ENCODE data around the gene DEPDC1.

DEPDC1 gene

DNA sequence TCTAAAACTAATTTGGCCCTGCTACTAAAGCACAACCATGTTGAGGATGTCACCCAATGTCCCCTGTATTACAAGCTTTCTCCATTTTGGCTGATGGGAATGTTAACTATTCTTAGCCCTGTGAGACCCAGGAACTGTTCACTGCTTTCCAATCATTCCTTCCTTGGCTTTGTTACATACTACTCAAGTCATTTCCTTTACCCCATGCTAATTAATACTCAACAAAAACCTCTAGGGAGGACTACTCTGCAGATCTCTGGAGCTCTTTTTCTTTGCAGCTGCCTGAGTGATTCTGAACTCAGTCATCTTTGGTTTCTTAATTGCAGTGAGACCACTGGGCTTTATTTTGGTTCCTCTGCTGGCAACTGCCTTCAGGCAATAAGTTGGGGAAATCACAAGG, 23.8 kb downstream of the DEPDC1 start:
- DNase-seq (ENCODE audit: low read depth): no peak

DNA sequence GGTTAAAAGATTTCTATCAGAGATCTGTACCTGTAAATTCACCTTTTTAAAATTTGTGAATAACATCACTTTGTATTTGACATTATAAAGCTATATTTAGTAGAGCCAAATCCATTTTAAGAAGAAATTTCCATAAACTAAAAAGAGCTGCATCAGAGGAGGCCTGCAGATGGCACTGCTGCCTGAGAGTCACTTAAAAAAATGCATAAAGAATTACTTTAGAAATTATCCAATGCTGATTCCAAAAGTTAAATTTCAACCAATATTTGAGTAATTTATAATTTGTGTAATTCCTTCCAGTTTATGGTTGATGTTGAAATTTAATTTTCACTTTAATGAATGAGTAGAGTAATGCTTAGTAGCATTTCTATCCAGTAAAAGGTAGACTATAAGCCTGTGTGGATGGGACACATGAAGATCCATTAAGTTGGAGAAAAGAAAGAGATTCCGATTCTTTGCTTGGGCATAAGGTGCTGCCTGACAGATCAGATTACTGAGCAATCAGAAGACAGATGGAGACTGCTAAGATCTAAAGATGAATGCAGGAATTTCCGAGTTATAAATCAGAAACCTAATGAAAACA, 26.4 kb downstream of the DEPDC1 start:
- no peak for DNase-seq (ENCODE audit: low read depth)

DNA sequence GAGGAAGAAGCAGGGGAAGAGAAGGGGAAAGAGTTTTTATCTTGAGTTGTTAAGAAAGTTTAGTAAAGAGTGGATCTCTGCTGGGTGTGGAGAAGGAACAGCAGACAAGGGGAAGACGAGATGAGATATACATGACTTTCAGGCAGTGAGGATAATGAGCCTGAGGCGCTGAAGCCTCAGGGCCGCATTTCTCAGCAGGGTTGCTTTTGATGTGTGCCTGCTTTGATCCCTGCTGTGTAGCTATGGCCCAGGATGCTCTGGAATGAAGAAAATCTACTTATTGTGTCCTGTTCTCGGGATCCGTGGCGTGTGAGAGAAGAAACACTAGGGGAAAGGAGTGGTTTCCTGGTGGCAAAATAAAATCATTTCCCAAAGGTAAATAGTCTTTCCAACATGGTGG, 32.0 kb downstream of the DEPDC1 start:
- DNase-seq (ENCODE audit: low read depth): no peak

DNA sequence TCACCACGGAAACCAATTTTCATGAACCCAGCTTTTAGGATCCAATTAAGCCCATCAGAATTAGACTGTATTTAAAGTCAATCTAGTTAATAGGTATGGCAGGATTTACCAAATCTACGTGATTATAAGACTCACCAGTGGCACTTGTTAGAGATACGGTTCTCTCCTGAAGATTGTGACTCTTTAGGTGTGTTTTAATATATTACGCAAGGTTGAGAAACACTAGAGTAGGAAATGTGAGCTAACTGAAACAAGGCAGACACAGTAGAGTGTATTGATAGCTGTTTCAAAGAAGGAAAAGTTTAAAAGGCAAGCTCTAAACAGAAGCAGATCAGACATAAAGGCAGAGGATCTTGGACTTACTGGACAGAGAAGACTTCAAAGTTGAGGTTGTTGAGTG, 35.9 kb downstream of the DEPDC1 start:
- no peak for DNase-seq (ENCODE audit: low read depth)

DNA sequence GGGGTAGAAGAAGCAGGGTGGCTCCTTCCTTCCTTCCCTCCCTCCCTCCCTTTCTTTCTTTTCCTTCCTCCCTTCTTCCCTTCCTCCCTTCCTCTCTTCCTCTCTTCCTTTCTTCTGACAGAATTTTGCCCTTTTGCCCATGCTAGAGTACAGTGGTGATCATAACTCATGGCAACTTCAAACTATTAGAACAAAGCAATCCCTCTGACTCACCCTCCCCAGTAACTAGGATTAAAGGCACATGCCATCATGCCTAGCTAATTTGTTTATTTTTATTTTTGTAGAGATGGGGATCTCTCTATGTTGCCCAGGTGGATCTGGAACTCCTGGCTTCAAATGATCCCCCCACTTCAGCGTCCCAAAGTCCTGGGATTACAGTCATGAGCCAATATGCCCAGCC, 37.1 kb downstream of the DEPDC1 start:
- no peak for DNase-seq (ENCODE audit: low read depth)

DNA sequence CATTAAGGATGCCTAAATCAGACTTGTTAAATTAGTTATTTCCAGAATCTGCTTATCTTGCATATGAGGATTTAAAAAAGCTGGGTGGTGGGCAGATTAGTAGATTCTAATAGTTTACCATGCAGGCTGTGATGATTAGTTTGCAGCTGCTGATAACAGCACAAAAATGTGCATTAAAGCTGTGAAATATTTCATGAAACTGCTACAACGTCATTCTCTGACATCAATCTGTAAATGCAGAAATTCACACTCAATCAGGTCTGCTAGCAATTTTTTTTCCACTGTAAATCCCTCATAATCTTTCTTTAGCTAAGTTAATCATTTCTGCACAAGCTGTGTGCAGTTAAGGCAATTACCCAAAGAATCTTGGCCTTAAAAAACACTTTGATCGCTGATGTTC, 37.8 kb downstream of the DEPDC1 start:
- DNase-seq (ENCODE audit: low read depth): no peak

DNA sequence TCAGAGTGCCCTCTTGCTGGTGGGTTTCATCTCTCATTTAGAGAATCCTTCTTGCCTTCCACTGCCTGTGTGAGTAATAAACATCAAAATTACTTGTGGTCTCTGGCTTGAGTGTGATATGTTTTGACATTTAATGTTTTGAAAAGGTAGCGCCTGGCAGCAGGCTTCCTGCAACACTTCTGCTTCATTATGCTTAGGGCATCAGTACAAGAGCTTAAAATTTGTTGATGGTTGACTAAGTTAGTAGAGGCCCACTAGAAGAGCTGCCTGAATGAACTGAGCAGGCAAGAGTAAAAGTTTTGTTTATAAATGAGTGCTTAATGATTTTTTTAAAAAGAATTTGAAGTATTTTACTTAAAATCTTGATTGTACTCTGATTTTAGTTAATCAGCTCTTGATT, 40.7 kb downstream of the DEPDC1 start:
- DNase-seq (ENCODE audit: low read depth): no peak

DNA sequence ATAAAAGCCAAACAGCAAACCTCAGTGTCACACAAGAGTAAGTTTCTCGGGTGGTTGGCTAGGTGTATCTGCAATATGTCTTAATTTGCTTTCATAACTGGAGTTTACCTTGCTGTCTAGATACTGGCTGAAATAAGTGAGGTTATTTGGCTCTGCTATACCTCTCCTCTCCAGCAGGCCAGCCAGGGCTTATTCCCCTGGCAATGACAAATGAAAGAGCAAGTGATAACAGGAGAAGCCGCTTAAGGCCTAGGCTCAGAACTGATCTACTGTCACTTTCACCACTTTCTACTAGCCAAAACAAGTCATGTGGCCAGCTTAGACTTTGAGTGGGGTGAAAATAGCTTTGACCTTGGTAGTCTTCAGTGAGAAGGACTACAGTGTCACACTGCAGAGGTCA, 42.3 kb downstream of the DEPDC1 start:
- no peak for DNase-seq (ENCODE audit: low read depth)

DNA sequence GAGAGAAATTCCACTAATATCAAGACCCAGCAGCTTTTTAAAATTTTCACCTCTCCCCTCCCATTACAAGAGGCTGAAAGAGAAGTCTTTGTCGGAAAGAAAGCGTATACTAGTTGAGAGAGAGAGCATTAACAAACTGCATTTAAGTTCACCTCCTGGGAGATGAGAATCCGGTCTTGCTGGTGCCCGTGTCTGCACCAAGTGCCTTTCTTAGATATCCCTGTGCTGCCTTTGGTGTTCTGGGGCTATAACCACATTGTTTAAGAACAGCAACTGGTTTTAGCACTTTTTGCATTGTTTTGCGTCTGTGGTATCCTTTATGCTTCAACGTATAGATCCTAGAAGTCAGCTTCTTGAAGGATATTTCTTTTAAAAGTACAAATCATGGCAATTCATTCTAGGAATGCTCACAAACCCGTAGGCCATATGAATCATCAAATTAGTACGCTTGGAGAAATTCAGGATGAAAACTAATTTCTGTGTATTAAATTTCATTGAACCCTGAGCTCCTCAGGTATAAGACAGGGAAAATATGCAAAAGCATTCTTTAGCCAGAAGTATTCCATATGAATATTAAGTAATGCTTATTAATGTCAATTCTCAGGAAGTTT, 43.7 kb downstream of the DEPDC1 start:
- DNase-seq (ENCODE audit: low read depth): no peak

DNA sequence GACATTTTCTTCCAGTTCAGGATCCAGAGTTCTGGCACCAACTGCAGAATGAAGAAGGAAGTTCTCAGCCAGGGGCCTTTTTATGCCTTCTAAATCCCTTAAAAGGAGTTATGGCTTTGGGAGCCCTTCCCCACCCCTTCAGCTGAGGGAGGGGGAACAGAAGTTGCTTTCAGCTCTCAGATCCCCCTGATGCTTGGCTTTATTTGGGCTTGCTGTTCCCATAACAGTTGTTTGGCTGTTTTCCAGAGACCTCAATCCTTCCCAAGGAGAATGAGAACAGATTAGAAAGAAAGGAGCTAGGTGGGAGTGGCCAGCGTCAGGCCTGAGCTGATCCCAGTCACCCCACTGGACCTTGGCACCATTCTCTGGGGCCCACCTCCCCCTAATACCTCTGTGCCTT, 47.0 kb downstream of the DEPDC1 start, which contains the start of gene RPE65:
TSS of gene RPE65 (minus strand) at position 54 of the 400 bp plus-strand sequence. CDS start at position 5, 49 bp downstream.
- no peak for DNase-seq (ENCODE audit: low read depth)

DNA sequence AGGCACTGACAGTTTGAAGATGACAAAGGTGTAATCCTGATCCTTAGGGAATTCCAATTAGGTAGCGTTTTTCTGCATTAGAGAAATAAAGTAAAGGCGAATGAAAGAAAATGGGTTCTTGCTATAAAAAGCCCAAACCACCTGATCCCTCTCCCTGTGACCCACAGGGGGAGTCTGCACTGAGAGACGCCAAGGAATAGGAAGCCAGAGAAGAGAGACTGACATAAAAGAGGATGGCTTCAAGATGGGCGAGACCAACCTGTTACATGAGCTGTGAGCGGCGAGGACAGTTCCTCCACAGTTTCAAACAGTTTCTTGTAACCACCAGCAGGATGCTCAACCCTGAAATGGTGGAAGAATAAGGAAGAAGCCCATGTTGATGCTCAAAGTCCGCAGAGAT, 48.5 kb downstream of the DEPDC1 start:
- DNase-seq (ENCODE audit: low read depth): no peak

DNA sequence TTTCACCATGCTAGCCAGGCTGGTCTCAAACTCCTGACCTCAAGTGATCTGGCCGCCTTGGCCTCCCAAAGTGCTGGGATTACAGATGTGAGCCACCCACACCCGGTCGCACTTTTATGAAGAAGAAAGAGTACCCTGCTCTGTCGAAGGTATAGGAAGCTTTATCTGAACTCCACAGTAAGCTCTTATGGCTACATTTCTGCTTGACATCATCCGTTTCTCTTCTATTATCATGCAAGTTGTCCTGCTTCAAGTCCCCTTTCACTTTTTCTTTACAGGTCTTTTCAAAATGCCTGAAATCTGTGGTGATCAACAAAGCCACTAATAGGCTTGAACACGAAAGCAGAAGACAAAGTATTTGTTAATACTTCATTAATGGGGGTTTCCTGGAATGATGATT, 51.2 kb downstream of the DEPDC1 start:
- no peak for DNase-seq (ENCODE audit: low read depth)

DNA sequence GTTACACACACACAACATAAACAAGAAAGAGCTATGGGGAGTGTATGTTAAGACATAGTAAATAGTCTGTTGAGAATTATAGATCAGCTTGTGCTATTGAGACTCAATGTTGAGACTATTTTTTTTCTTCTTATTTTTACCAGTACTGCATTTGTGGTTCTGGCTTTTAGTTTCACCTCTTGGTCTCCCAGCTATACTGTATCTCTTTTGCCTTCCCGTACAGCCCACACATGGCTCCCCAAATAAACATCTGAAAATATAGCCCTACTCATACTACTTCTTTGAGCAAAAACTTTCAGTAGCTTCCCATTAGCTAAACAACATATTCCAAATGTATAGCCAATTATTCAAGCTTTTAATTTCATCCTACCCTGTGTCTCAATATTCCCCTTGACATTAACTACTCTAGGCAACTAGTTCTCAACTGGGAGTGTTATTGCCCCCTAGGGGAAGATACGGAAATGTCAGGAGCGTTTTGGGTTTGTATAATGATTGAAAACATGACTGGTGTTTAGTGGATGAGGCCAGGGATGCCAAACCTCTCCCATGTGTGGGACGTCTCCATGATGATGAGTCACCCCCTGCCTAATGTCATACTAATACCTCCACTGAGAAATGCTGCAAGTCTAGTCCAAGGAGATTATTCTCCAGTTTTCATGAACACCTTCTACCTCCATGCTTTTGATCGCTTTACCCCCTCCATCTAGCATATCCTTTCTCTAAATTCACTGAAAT, 53.9 kb downstream of the DEPDC1 start:
- DNase-seq (ENCODE audit: low read depth): no peak

DNA sequence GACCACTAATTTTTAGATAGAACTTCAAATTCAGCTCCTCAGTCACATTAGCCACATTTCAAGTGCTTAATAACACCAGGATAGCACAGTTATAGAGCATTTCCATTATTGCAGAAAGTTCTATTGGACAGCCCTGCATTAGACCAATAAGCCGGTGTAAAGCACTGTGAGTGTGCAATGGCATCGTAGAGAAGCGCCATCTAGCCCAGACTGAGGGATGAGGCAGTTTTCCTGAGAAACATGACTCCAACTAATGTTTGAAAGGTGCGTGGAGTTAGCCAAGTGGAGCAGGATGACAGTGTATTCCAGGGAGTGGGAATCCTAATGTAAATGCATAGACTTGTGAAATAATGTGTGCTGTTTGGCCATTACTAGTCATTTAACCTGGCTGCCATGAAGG, 54.9 kb downstream of the DEPDC1 start:
- no peak for DNase-seq (ENCODE audit: low read depth)

DNA sequence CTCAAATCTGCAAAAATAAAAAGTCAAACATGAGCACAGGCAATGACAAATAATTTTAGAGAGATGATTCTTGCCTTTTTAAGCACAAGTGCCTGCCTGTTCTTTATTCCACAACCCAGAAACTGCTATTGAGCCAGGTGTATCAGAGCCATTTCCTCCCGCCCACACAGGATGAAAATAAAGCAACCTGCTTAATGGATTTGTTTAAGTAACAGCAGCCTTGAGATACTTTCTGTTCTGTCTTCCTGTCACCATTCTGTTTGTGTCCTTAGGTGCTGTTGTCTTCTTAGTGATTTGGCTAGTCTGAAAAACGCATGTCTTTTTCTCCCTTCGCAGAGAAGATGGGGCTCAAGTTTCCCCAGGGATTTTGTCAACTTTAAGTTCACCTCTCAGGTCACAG, 58.6 kb downstream of the DEPDC1 start:
- DNase-seq (ENCODE audit: low read depth): no peak

DNA sequence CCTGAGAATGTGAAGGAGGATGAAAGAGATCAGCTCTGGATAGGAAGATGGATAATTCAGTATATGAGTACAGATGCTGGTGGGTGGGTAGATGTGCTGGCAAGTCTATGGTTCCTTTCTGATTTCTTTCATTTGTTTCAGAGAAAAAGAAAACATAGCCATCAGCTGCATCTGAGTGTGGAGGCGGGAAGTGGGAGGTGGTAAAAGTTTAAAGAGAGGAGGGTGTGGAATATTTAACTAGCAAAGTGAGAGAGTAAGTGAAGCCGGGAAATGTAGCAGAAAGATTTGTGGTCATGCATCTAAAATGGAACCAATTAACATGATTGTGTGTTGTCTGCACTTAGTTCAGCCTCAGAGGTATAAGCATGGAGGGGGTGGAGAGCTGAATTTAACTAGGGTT, 63.5 kb downstream of the DEPDC1 start:
- no peak for DNase-seq (ENCODE audit: low read depth)

DNA sequence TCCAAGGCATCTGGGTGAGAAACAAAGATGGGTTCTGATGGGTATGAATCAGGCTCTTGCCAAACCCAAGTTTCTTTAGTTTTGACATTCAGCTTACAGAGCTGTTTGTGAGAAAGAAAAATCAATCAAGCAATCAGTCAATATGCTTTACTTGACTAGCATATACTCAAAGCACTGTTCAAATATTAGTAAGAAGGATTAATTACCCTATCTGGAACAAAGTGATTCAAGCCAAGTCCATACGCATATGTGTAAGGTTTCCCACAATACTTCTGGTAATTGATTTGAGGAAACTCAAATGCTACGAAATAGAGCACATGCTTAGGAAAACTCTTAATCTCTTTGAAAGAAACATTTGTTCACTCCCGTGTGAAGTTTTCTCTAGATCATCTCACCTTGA, 65.8 kb downstream of the DEPDC1 start:
- DNase-seq (ENCODE audit: low read depth): no peak

DNA sequence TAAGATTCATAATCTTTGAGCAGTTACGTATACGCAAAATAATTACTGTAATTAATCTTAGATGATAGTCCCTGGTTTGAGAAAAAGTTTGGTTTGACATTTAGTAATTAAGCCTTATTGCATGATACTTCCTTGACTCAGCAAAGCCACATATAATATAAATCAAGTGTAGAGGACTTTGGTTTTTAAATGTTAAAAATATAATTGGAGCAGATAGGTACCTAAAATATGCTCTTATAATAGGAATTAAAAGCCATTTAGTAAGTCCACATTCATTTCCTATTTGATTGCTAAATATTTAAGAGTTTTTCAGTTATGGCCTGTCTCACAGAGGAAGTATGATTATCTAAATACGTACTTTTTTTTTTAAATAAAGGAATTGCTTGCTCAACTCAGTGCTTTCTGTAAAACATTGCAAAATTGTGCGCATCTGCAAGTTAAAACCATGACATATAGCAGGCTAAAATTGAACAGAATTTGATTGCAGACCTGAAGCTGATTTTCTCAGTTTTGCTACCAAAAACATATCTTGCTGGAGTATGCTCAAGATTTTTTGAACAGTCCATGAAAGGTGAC, 67.6 kb downstream of the DEPDC1 start:
- DNase-seq (ENCODE audit: low read depth): no peak

DNA sequence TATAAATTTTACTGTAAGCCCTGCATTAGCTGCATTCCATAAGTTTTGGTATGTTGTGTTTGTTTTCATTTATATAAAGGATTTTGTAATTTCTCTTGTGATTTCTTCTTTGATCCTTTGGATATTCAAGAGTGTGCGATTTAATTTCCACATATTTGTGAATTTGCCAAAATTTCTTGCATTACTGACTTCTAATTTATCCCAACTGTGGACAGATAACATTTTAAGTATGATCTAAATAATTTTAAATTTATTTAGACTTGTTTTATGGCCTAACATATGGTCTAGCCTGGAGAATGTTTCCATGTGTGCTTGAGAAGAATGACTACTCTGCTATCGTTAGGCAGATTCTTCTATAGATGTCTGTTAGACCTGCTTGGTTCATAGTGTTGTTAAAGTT, 70.3 kb downstream of the DEPDC1 start:
- no peak for DNase-seq (ENCODE audit: low read depth)
